SH-SY5Y (cell line): ENCODE data around the gene ISLR2.
A peak's percentile ranks its signal among the peaks of the same experiment; 100 is the strongest.

Source experiments
- GATA2 ChIP-seq: IDR thresholded peaks from 2 replicates; pipeline ENCODE4 v1.6.1; 2011; ENCODE audit warnings: mild to moderate bottlenecking, low read depth, low read length
- GATA3 ChIP-seq: IDR thresholded peaks from 2 replicates; pipeline ENCODE4 v1.6.1; 2011; ENCODE audit warnings: low read depth, mild to moderate bottlenecking, low read length, moderate library complexity

Gene ISLR2

DNA sequence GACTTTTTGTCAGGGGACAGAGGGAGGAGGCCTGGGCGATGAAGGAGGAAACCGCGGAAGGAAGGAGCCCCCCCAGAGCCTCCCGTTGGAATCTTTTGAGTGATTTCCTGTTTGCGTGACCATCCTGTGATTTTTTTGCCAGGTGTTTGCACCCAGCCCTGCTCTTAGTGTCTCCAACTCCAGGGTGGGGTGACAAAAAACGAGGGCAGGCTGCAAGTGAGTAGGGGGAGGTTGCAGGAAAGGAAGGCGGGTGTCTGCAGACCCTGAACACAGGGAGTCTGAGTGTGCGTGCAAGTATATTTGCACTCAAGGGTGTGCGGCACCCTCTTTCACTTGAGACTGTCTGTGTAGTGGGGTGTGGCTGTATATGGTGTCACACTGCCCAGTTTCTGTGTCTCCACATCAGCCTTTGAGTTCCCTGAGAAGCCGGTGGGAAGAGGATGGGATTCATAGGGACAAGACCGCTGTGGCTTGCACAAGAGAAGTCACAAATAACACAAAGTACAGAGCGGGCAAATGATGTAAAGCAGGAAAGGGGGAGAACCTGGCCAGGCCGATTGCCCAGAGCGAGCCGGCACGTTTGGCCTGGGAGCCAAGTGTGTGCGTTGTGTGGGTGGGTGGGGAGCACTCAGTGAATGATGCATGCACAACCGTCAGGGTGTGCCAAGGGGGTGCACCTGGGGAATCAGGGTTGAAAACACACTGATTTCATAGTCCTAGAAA is 6.6 kb downstream of the ISLR2 start:
- TF ChIP-seq GATA3 = no peak
- TF ChIP-seq GATA2 = no peak

DNA sequence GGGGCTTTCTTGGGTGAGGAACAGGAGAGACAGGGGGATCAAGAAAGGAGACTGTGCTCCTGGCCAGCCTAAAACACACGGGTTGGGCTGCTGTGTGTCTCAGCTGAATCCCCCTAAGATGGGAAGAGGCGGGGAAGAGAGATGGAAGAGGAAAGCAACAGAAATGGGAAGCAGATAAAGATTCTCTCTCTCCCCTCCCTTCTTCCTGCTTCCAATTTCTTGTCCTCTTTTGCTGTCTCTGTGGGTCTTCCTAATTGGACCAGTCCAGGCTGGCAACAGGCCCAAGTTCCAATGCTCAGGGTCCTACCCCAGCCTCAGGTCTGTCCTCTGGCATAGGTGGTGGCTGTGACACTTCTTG is 7.1 kb downstream of the ISLR2 start:
- no peak for TF ChIP-seq GATA3

DNA sequence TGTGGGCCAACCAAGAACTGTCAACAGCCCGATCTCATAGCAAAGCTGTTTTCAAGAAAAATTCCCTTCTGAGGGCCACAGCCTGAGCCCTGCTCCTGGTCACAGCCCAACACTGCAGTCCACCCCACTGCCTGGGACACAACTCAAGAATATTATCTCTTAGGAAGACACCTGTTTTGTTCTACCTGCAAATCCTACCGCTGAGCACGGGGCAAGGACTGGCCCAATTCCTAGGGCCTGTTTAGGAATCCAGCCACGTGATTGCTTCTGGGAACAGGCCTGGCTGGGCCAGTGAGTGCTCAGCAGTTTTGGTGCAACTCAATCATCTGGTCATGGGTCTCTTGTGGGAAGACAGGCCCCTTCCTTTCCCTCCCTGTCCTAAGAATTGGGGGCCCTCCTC is 8.3 kb downstream of the ISLR2 start:
- TF ChIP-seq GATA3 (no peak), GATA2 (no peak)

DNA sequence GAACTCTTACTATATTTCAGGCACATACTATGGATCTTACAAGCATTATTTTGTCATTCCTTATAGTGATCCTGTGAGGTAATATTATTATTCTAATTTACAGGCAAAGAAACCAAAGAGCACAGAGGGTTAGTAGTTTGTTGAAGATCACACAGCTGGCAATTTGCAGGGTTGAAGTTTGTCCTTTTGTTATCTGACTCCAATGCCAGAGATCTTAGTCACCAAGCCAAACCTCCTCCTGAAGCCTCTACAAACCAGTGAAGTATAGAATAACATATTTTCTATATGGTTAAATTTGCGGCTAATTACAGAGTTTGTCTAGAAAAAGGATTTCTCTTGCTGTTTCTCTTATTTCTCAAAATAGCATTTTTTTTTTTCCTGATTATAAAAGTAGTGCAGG is 11.2 kb downstream of the ISLR2 start:
- TF ChIP-seq GATA3 (no peak), GATA2 (no peak)

DNA sequence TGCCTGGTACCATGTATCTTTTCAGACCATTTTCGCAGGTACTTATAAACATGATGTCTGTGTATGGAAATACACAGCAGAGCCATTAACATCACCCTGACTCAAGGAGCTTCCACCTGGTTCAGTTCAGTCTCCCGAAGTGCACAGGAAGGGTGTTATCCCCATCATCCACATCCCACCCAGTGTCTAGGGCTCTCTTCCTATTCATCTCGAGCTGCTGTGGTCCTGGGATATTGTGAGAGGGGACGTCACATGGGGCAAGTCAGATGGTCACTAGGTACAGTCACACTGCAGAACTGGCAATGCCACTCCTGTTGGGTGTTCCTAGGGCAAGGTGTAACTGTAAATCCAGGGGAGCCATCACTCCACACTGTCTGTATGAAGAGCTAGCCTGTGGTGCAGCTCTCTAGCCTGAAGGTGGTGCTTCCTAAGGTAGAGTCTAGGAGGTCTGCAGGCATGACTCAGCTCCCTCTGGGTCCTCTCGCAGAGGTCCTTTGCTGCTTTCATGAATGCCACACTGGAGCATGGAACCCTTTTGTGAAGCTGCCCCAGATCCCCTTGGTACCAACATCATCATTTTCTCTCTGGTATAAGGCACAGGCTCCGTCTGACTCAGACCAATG is 13.9 kb downstream of the ISLR2 start:
- TF ChIP-seq GATA3 (no peak), GATA2 (no peak)

DNA sequence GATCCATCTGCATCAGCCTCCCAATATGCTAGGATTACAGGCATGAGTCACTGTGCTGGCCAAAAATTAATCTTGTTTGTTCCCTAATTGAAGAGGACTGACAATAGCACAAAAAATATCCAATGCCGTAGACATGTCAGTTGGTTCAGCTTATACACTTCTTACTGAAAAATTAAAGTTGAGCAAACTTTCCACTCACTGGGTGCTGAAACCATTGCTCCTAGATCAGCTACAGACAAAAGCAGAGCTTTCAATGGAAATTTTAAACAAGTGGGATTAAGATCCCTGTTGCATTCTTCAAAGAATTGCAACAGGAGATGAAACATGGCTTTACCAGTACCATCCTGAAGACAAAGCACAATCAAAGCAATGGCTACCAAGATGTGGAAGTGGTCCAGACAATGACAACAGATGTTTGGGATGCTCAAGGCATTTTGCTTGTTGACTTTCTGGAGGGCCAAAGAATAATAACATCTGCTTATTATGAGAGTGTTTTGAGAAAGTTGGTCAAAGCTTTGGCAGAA is 16.0 kb downstream of the ISLR2 start:
- no peak for TF ChIP-seq GATA2
- no peak for TF ChIP-seq GATA3

DNA sequence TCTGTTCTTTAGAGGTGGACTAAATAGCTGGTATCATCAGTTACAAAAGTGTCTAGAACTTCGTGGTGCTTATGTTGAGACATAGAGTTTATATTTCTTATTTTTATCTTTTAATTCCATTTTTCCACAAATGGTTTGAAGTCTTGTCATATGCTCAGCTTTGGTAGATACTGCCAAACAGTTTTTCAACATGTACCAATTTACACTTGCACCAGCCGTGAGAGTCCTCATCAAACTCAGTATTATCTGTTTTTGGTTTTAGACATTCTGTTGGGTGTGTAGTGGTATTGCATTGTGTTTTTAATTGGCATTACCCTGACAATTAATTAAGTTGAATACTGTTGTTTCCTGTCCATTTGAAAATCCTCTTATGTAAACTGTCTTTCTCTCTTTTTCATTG is 16.7 kb downstream of the ISLR2 start:
- TF ChIP-seq GATA2 (no peak), GATA3 (no peak)

DNA sequence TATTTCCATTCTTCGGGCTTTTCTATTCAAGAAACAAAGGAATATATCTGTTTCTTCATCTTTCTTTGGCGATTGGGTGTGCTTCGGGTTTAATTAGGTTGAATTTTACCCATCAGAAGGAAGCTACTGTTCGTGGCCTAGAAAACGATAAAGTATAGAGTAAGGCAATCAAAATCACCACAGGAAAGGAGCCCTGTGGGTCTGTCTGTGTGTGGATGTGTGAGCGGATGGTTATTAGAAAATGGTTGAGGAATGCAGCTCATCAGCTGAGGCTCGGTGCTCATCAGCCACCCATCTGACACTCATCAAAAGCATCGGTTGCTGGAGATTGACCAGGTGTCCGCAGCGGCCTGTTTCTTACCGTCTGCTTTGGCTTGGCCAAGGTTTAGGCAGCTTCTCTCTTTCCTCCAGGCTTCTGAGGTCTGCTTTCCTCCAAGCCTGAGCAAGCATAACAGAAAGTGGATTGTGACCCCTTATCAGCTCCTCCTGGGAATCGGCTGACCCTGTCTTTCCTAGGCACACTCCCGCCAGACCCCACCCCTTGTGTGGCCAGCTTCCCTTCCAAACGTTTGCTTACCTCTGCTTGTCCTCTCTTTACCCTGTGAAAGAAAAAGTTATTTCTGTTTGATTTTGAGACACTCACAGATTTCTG is 25.5 kb downstream of the ISLR2 start:
- TF ChIP-seq GATA2 (no peak), GATA3 (no peak)

DNA sequence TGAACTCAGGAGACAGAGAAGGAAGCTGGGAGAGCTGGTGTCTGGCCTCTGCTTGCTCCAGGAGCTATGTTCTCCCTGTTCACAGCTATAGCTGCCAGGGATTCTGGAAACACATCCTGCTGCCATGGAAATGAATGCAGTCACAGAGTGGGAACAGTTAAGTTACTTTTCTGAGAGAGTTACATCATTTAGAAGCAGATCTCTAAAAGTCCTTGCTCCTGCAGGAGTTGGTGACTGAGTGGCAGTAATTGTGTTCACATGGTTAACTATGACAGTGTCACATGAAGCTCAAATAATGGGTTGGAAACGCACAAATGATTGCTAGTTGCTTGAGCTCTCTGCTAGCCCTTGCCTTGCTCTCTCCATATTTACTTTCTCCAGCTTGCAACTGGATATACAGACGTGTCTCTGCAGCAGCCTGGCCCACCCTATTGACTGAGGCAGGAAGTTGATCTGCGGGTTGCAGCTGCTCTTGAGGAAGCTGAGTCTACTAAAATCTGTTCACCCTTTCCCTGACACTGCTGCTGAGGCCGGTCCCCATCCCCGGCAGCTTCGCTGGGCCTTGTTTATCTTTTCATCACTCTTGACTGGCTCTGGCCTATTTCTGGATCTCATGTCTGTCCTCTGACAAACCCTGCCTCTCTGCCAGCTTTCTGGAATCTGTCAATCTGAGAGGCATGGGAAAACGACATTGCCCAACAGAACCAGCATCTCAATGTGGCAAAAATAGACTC is 26.5 kb downstream of the ISLR2 start:
- peak; percentile 88 for TF ChIP-seq GATA3
- peak; percentile 97 for TF ChIP-seq GATA2

DNA sequence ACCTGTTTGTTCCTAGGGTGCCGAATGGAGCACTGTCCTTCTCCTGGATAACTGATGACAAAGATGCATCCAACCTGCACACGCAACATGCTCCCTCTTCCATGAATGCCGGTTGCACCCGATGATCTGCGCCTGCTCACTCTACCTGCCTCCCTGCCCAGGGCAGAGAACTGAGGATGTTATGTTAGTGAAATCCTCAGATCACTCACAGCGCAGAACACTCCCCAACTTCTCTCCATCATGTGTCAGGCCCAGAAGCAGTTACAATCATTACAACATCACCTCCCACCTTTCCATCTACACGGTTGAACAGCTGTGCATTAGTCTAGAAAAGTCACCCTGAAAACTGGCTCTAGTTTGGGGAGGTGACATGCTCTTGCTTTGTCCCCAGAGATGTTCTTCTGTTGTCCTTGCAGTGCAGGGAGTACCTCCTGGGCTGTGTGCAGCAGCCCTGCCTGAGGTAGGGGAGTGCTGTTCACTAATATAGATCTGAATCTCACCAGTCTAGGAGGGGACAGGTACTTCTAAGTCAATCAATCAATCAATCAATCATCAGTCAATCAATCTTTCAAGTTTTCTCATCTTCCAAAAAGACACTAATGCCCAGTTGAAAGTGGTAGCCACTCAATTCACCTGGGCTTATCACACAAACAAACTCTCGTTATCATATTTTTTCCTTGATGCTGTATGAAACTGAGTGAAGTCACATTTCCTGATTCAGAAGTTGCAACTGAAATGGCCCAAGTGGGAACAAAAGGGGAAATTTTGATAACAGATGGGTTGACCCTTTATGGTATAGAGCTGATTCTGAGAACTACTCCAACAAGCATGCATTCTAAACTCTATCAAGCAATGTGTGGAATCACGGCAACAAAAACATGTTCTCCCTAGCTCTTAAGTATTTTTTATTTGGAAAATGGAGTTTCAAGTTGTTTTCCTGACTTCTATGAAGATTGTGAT is 27.8 kb downstream of the ISLR2 start:
- TF ChIP-seq GATA2 (no peak), GATA3 (no peak)

DNA sequence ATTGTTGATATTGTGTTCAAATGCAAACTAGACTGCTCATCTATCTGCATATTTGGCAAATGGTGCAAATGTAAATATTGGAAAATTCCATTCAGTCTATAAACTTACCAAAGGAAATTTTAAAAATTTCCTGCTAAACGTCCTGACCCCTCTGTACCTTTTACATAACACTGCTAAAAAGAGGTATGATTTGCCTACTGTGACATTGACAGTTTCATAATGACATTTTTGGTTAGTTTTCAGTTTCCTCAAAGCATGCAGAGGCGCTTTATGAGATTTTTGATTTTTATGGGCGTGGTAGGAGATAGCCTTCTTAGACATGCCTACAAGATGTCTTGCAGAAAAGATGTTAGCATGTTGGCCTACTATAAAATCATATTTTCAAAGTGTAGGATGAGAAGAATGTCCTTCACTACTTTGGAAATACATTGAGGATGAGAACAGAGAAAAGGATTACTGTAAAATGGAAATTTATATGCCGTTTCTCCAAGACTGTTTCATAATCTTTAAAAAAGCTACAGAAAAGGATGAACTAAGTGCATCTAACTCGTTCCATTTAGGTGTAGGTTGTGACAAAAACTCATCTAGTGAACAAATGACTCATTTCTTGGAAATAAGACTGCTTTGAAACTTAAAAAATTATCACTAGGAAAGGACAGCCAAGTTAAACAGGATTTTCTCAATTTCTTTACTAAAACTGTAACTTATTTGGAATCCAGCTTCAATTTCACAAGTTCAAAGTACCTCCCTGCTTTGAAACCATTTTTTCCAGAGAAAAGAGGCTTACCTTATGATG is 28.7 kb downstream of the ISLR2 start:
- no peak for TF ChIP-seq GATA3
- no peak for TF ChIP-seq GATA2

DNA sequence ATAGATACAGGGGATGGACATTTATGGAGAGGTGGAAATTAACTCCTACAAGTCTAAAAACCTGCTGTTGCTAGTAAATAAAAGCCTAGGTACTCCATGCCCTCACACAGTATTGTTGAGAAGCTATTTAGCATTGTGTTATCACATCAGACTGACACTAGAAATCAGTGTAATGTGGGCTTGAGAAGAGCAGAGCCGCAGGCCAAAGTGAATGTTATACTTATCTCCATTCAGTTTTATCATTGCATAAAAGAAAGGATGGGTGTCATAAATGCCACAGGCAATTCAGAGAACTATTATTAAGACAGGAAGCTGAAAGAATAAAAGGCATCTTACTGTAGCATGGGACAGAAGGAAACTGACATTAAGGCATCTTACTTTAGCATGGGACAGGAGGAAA is 29.4 kb downstream of the ISLR2 start:
- TF ChIP-seq GATA2 = peak; percentile 60; the same call in 1 of the 2 replicates
- TF ChIP-seq GATA3 = peak; percentile 66
